SK-N-SH (cell line): Measurements from ENCODE around the gene CFAP251. TPM values are rescaled to one million over a fixed set of nuclear protein-coding genes. Genes with fewer than 3 reads are reported as not detected.

Source experiments
- CTCF ChIA-PET: fragments of 300-600, 350-600 bp; formaldehyde crosslinking; extraction: SDS; loops from one replicate; lab custom pipeline; 2021; lab: Yijun Ruan, JAX
- POLR2A ChIA-PET: fragments of 350-600 bp; sonication (Branson Sonifier 250); formaldehyde crosslinking; extraction: SDS; loops from one replicate; lab custom pipeline; 2020; ENCODE audit warnings: antibody characterized with exemption, inconsistent platforms; lab: Yijun Ruan, JAX
- DNase-seq: peaks from one replicate; pipeline ENCODE4 v3.0.0; 2012
- H2AFZ ChIP-seq: fragments of 200-600 bp; sonication (generic); 2 replicates; pipeline ENCODE4 v1.8.1; 2016; ENCODE audit warnings: antibody characterized with exemption, mild to moderate bottlenecking, low read depth
- H3F3A ChIP-seq: fragments of 200-600 bp; sonication (generic); replicated peaks from 2 replicates; pipeline ENCODE3; 2016; ENCODE audit warnings: antibody characterized with exemption, mild to moderate bottlenecking; ENCODE audit not compliant: insufficient read depth
- H3K27ac ChIP-seq, 2 experiments: fragments of 200-500 bp in 1 of 2; fragments of 200-600 bp in 1 of 2; sonication (Bioruptor generic) in 1 of 2; sonication (generic), shearing (Covaris generic) in 1 of 2; 2 replicates each; pipeline versions ENCODE4 v1.5.1 to v1.6.1; 2014 to 2016; ENCODE audit warnings: low read depth in 2 of 2, inconsistent platforms in 1 of 2, low read length in 1 of 2, mild to moderate bottlenecking in 1 of 2, mixed read lengths in 1 of 2
- H3K27me3 ChIP-seq: fragments of 200-600 bp; sonication (generic), shearing (Covaris generic); 2 replicates; pipeline ENCODE4 v1.6.1; 2016; ENCODE audit warnings: mixed run types; ENCODE audit not compliant: insufficient read depth
- H3K36me3 ChIP-seq, 2 experiments: fragments of 200-500 bp in 1 of 2; fragments of 200-600 bp in 1 of 2; sonication (Bioruptor generic) in 1 of 2; sonication (generic) in 1 of 2; replicated peaks in 1 of 2; 2 replicates each; pipeline versions ENCODE3 to v1.5.1; 2014 to 2016; ENCODE audit warnings: low read length in 1 of 2, mild to moderate bottlenecking in 1 of 2; ENCODE audit not compliant: insufficient read depth in 2 of 2, control insufficient read depth in 1 of 2
- H3K4me1 ChIP-seq, 2 experiments: fragments of 200-500 bp in 1 of 2; fragments of 200-600 bp in 1 of 2; sonication (Bioruptor generic) in 1 of 2; sonication (generic), shearing (Covaris generic) in 1 of 2; 2 replicates each; pipeline versions ENCODE4 v1.5.1 to v1.6.1; 2014 to 2016; ENCODE audit warnings: low read depth in 1 of 2, low read length in 1 of 2, mixed run types in 1 of 2; ENCODE audit not compliant: insufficient read depth in 2 of 2, control insufficient read depth in 1 of 2
- H3K4me2 ChIP-seq: fragments of 200-600 bp; sonication (generic), shearing (Covaris generic); 2 replicates; pipeline ENCODE4 v1.6.1; 2017; ENCODE audit warnings: mixed run types
- H3K4me3 ChIP-seq, 2 experiments: fragments of 200-500 bp in 1 of 2; fragments of 200-600 bp in 1 of 2; sonication (Bioruptor generic) in 1 of 2; sonication (generic), shearing (Covaris generic) in 1 of 2; 2 replicates each; pipeline versions ENCODE4 v1.5.1 to v1.8.1; 2014 to 2016; ENCODE audit warnings: low read depth in 2 of 2, inconsistent platforms in 1 of 2, low read length in 1 of 2, mild to moderate bottlenecking in 1 of 2, mixed read lengths in 1 of 2, moderate library complexity in 1 of 2
- H3K79me2 ChIP-seq: fragments of 200-600 bp; sonication (generic); 2 replicates; pipeline ENCODE4 v1.8.1; 2017; ENCODE audit warnings: mild to moderate bottlenecking; ENCODE audit not compliant: insufficient read depth
- H3K9ac ChIP-seq: fragments of 200-600 bp; sonication (generic); 2 replicates; pipeline ENCODE4 v1.6.1; 2017; ENCODE audit warnings: mixed run types
- H3K9me2 ChIP-seq: fragments of 200-600 bp; sonication (generic); 2 replicates; pipeline ENCODE4 v1.6.1; 2017; ENCODE audit warnings: mixed run types
- H3K9me3 ChIP-seq: fragments of 200-600 bp; sonication (generic); 2 replicates; pipeline ENCODE4 v1.6.1; 2017; ENCODE audit warnings: mixed run types, mild to moderate bottlenecking, moderate library complexity
- H4K20me1 ChIP-seq: fragments of 200-600 bp; sonication (generic); 2 replicates; pipeline ENCODE4 v1.6.1; 2017; ENCODE audit warnings: mild to moderate bottlenecking, mixed run types; ENCODE audit not compliant: insufficient read depth
- ELF1 ChIP-seq: IDR thresholded peaks from 2 replicates; pipeline ENCODE4 v1.4.0; 2012
- FOSL2 ChIP-seq: IDR thresholded peaks from 2 replicates; pipeline ENCODE4 v1.4.0; 2012; ENCODE audit warnings: low read depth, mild to moderate bottlenecking, moderate library complexity, borderline replicate concordance
- FOXJ3 ChIP-seq: sonication (generic); formaldehyde crosslinking; IDR thresholded peaks from 2 replicates; pipeline ENCODE4 v1.5.1; 2020; ENCODE audit warnings: mild to moderate bottlenecking, missing genetic modification reagents
- REST ChIP-seq: IDR thresholded peaks from 2 replicates; pipeline ENCODE4 v1.6.1; 2012; ENCODE audit warnings: mild to moderate bottlenecking, low read depth, low read length, moderate library complexity
- RFX5 ChIP-seq: IDR thresholded peaks from 2 replicates; pipeline ENCODE4 v1.6.1; 2012; ENCODE audit warnings: mild to moderate bottlenecking, improper control_type of control experiment, low read length
- SMC3 ChIP-seq: IDR thresholded peaks from 2 replicates; pipeline ENCODE4 v1.6.1; 2012; ENCODE audit warnings: low read depth, low read length, improper control_type of control experiment
- USF2 ChIP-seq: fragments of 150-350 bp; IDR thresholded peaks from 2 replicates; pipeline ENCODE4 v1.6.1; 2017; ENCODE audit warnings: antibody characterized with exemption, low read length, low read depth, borderline replicate concordance
- ZBTB33 ChIP-seq: IDR thresholded peaks from 2 replicates; pipeline ENCODE4 v1.4.0; 2012; ENCODE audit warnings: low read depth, borderline replicate concordance
- WGBS: methylation state at CpG from one replicate; pipeline ENCODE4 v1.1.6; 2017; ENCODE audit warnings: low lambda C conversion rate; 5-methylcytosine and 5-hydroxymethylcytosine counted together
- polyA plus RNA-seq, 3 experiments: library from polyadenylated mRNA; depleted of rRNA; stranded (reverse); fragments of >200 nt; gene quantifications; 2 replicates each; pipeline ENCODE4 v1.2.3, GENCODE V29; 2012

The CFAP251 gene
- polyA plus RNA-seq, 1 of the 3 experiments (the other 2 are of a cell fraction): 5.7 TPM

- TF ChIP-seq ZBTB33: no peak
- no peak for TF ChIP-seq REST
Observed at GRCh38 chr12:122028905-122029560, 110.6 kb downstream of the CFAP251 start (continued).

- Histone ChIP-seq H3K4me1 (peaks cover 5 to 20% of the 10 kb centered on the region in 2 experiments; a peak in 2 of 4 replicates), H3F3A (no peaks in the 10 kb centered on the region), H3K27me3 (no peaks in the 10 kb centered on the region), H3K79me2 (peaks cover 98% of the 10 kb centered on the region), H3K27ac (no peak overlapping the region), H3K9ac (no peak overlapping the region), H3K4me3 (no peak overlapping the region), H3K36me3 (no peaks in the 10 kb centered on the region)
- POLR2A ChIA-PET: no interaction called here
- 93% methylated on average over 22 of the region's 28 CpGs for WGBS
- no peak for TF ChIP-seq FOXJ3 (CRISPR knock-in tag)
- TF ChIP-seq, all 33 proteins: peak for 0
- H2AFZ ChIP-seq: no peak overlapping the region
- H3K9me3 ChIP-seq: no peaks in the 10 kb centered on the region
- H3K4me2 ChIP-seq: no peak overlapping the region
- peaks cover 65% of the 10 kb centered on the region for H4K20me1 ChIP-seq
- no peaks in the 10 kb centered on the region for H3K9me2 ChIP-seq
- DNase-seq: no peak
- CTCF ChIA-PET: interaction anchor here (1.1 to 2.0 kb wide), 4 partner anchors 9 to 77 kb away, joined by 3 to 8 read pairs (median 6); no protein-coding TSS in a partner anchor
Observed at GRCh38 chr12:122029620-122030423, 111.4 kb downstream of the CFAP251 start.

GRCh38 chr12:122030424-122031035 lies 112.1 kb downstream of the CFAP251 start:
- Histone ChIP-seq H3K9me3 (no peaks in the 10 kb centered on the region), H3K27ac (no peak overlapping the region), H4K20me1 (peaks cover 70% of the 10 kb centered on the region), H3K27me3 (no peaks in the 10 kb centered on the region), H3K36me3 (no peaks in the 10 kb centered on the region), H2AFZ (no peak overlapping the region), H3K79me2 (peaks cover 98% of the 10 kb centered on the region), H3K4me1 (peaks cover 5 to 19% of the 10 kb centered on the region in 2 experiments; a peak in 2 of 4 replicates), H3F3A (no peaks in the 10 kb centered on the region), H3K4me3 (no peak overlapping the region), H3K4me2 (no peak overlapping the region), H3K9ac (no peak overlapping the region), H3K9me2 (no peaks in the 10 kb centered on the region)
- POLR2A ChIA-PET: no interaction called here
- no peak for DNase-seq
- 91% methylated on average over 9 of the region's 13 CpGs for WGBS
- CTCF ChIA-PET: interaction anchor here (1.1 to 2.0 kb wide), 6 partner anchors 8 to 129 kb away, joined by 3 to 8 read pairs (median 3); no protein-coding TSS in a partner anchor
- TF ChIP-seq FOSL2: no peak
- no peak for TF ChIP-seq REST
- TF ChIP-seq RFX5: no peak
- no peak for TF ChIP-seq USF2
- no peak for TF ChIP-seq SMC3
- no peak for TF ChIP-seq ELF1
